ENCODE results near the gene COPG1. TPM values are rescaled to one million over a fixed set of nuclear protein-coding genes. Genes with fewer than 3 reads are reported as not detected.

Gene COPG1
- total RNA-seq, 1 donor from 2014 or later: 83.9 TPM

- ATAC-seq (no peak), DNase-seq (ENCODE audit: missing footprints) (no peak)
- intact Hi-C loops (cut with DNase I): no loop called here
These were observed 72.5 kb downstream of the COPG1 start for GRCh38 chr3:129321887-129322286.

GRCh38 chr3:129323651-129324294 lies 74.4 kb downstream of the COPG1 start:
- no peak for DNase-seq (ENCODE audit: missing footprints)
- intact Hi-C loops (cut with DNase I): no loop called here
- ATAC-seq: no peak

GRCh38 chr3:129324855-129325254 lies 75.4 kb downstream of the COPG1 start:
- no peak for ATAC-seq
- intact Hi-C loops (cut with DNase I): no loop called here
- no peak for DNase-seq (ENCODE audit: missing footprints)

GRCh38 chr3:129325383-129325782 lies 76.0 kb downstream of the COPG1 start:
- ATAC-seq (no peak), DNase-seq (ENCODE audit: missing footprints) (no peak)
- intact Hi-C loops (cut with DNase I): no loop called here

GRCh38 chr3:129326138-129326537 lies 76.7 kb downstream of the COPG1 start:
- no peak for ATAC-seq
- intact Hi-C loops (cut with DNase I): no loop called here
- no peak for DNase-seq (ENCODE audit: missing footprints)

GRCh38 chr3:129326595-129326994 lies 77.2 kb downstream of the COPG1 start:
- DNase-seq (ENCODE audit: missing footprints) (no peak), ATAC-seq (no peak)
- intact Hi-C loops (cut with DNase I): no loop called here

Small RNA genes within 50 kb of the gene (microRNA-seq; reads per million reads assigned to microRNA genes)
- not detected for gene MIR6826

Other genes starting within 250 kb of the COPG1 start
- gene EFCC1, start 248.3 kb upstream of the COPG1 start, total RNA-seq: 2.3 TPM
- gene GP9, start 188.8 kb upstream of the COPG1 start, total RNA-seq: not detected
- gene RAB43, start 127.8 kb upstream of the COPG1 start, total RNA-seq: 3.4 TPM
- 25.1 TPM for gene ISY1, start 88.5 kb upstream of the COPG1 start, total RNA-seq
- 458 TPM for gene CNBP, start 65.7 kb upstream of the COPG1 start, total RNA-seq
- 42.3 TPM for gene HMCES, start 29.3 kb downstream of the COPG1 start, total RNA-seq
- gene EFCAB12, start 179.0 kb downstream of the COPG1 start, total RNA-seq: not detected
- 20.2 TPM for gene MBD4, start 190.3 kb downstream of the COPG1 start, total RNA-seq
- gene IFT122, start 190.6 kb downstream of the COPG1 start, total RNA-seq: 19.7 TPM